Sciatic nerve (tissue), 2 donors: ENCODE measurements around the gene UGT2A2. TPM values are rescaled to one million over a fixed set of nuclear protein-coding genes. Genes with fewer than 3 reads are reported as not detected.
"Not testable (repeated sequence)": the region's sequence is repeated elsewhere in the genome, so short reads cannot be mapped to it uniquely, and the experiment has no call there.

ENCODE experiments used
- ATAC-seq: fragments of 200-7000 bp; cut with Tn5 transposase; one replicate; pipeline ENCODE4 v1.9.1; 2020; ENCODE audit warnings: mild to moderate bottlenecking, moderate library complexity
- DNase-seq: peaks from one replicate; pipeline ENCODE4 v3.0.0-alpha.2; 2020; ENCODE audit warnings: low spot score
- intact Hi-C: fragments of 100-400 bp; cut with DNase I; formaldehyde crosslinking; loops from one replicate; pipeline ENCODE4 v1.14.2; 2022
- total RNA-seq: library from RNA; stranded (reverse); fragmentation: NEBNext Ultra II Directional; extraction: Animal tissue kit (Norgen Biotek cat#: 25700); gene quantifications from one replicate; pipeline ENCODE4 v1.2.1, GENCODE V29; 2021
- donor health status: DM: no; HTN: no; CAD: no.
- donor health status: DM: no; HTN: no; CAD: no.

Gene UGT2A2
- total RNA-seq: not detected

DNA sequence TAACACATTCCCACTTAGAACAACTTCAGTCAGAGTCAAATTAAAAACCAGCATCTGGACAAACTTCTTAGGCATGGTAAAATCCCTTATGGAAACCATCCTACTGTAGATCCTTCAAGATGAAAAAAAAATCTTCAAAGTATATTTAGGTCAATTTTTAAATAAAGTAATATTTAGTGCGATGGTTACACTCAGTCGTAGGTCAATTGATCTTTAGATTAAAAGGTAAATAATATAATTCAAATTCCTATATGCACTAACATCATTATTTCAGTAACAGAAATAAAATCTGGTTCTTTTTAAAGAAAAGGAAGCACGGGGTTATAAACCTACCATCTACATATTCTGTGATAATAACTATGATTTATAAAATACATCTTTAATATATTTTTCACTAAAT is at the start of gene UGT2A2:
Gene UGT2A2, minus strand, starts transcription at position 101 of the 400 bp plus-strand sequence. Its CDS starts 2 bp downstream, at position 99.
- intact Hi-C loops: no loop called here
- ATAC-seq: no peak
- DNase-seq: no peak

DNA sequence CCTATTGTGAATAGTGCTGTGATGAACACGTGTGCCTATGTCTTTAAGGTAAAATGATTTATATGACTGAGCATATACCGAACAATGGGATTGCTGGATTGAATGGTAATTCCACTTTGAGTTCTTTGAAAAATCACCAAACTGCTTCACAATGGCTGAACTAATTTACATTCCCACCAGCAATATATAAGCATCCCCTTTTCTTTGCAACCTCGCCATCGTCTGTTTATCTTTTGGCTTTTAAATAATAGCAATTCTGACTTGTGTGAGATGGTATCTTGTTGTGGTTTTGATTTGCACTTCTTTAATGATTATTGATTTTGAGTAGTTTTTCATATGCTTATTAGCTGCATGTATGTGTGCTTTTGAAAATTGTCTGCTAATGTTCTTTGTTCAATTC is 45.4 kb upstream of the UGT2A2 start:
- DNase-seq (no peak), ATAC-seq (no peak)
- intact Hi-C loops: no loop called here

DNA sequence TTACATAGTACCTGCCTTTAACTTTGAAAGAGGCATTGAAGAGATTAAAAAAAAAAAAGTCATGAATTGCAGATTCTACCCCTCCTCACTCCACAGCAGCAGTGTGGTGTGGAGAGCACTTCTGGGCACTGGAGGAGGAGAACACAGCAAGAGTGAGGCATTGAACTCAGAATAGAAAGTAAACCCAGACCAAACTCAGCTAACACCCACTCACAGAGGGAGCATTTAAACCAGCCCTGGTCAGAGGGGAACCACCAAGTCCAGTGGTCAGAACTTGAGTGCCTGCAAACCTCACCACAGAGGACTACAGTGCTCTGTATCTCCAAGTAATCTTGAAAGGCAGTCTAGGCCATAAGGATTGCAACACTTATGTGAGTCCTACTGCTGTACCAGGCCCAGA is 29.2 kb upstream of the UGT2A2 start:
- no peak for DNase-seq
- intact Hi-C loops: no loop called here
- no peak for ATAC-seq

DNA sequence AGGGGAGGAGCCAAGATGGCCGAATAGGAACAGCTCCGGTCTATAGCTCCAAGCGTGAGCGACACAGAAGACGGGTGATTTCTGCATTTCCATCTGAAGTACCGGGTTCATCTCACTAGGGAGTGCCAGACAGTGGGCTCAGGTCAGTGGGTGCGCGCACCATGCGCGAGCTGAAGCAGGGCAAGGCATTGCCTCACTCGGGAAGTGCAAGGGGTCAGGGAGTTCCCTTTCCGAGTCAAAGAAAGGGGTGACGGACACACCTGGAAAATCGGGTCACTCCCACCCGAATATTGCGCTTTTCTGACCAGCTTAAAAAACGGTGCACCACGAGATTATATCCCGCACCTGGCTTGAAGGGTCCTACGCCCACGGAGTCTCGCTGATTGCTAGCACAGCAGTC is 24.6 kb upstream of the UGT2A2 start:
- DNase-seq, ATAC-seq, intact Hi-C loops: not testable (repeated sequence)

DNA sequence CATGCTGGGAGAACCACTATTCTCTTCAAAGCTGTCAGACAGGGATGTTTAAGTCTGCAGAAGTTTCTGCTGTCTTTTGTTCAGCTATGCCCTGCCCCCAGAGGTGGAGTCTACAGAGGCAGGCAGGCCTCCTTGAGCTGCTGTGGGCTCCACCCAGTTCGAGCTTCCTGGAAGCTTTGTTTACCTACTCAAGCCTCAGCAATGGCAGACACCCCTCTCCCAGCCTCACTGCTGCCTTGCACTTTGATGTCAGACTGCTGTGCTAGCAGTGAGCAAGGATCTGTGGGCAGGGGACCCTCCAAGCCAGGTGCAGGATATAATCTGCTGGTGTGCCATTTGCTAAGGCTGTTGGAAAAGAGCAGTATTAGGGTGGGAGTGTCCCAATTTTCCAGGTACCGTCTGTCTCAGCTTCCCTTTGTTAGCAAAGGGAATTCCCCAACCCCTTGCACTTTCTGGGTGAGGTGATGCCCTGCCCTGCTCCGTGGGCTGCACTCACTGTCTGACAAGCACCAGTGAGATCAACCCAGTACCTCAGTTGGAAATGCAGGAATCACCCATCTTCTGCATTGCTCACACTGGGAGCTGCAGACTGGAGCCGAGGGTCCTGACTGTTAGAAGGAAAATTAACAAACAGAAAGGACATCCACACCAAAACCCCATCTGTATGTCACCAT is 21.8 kb upstream of the UGT2A2 start:
- intact Hi-C loops, DNase-seq, ATAC-seq: not testable (repeated sequence)

DNA sequence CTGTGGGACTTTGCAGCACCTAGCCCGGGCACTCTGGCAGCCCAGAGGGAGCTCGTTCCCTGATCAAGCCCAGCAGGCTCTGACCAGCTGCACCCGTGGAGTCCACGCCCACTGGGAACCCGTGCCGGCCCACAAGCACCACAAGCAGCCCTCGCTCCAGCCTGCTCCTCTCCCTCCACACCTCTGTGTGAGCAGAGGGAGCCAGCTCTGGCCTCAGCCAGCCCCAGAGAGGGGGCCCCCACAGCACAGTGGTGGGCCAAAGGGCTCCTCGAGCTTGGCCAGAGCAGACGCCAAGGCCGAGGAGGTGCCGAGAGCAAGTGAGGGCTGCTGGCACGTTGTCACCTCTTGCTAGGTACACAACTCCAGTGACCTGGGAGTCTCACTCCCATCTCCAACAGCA is 18.7 kb upstream of the UGT2A2 start:
- intact Hi-C loops: no loop called here
- no peak for ATAC-seq
- DNase-seq: no peak

DNA sequence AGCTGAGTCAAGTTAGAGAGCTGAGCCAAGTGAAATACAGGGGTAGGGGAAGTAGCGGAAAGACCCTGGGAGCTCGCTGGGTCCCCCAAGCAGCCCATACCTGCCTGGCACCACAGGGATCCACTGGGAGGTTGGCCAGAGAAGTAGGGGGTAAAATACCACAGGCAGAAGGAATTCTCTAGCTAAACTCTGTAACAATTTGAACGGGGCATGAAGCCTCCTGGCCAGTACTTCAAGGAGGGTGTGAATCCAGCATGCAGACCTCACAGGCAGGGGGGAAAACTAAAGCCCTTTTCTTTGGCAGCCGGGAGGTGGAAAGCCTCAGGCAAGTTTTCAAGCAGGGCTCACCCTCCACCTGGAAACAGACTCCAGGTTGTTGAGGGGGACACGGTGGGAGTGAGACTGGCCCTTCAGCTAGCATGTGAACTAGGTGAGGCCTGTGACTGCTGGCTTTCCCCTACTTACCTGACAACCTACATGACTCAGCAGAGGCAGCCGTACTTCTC is 17.3 kb upstream of the UGT2A2 start:
- DNase-seq (no peak), ATAC-seq (no peak)
- intact Hi-C loops: no loop called here

DNA sequence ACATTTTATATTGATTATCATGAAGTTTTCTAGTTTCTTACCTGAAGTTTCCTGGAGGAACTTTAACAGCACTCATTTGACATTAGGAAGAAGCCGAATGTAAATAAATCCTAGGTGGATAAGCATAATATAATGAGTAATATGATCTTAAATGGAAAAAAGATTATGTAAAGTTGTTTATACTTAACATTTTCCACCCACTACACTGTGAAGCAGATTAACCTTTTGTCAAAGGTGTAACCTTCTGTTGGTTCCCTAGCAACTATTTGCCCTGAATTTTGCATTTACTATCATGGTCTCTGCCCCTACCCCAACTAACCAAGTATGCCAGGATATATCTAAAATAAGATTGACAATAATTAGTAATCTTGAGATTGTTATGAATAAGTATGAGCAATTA is 13.7 kb upstream of the UGT2A2 start, which contains the start of gene UGT2A1:
Gene UGT2A1, minus strand, starts transcription at position 101 of the 400 bp plus-strand sequence. CDS start 5,603 bp downstream, outside the sequence.
- intact Hi-C loops: no loop called here
- ATAC-seq: no peak
- no peak for DNase-seq

DNA sequence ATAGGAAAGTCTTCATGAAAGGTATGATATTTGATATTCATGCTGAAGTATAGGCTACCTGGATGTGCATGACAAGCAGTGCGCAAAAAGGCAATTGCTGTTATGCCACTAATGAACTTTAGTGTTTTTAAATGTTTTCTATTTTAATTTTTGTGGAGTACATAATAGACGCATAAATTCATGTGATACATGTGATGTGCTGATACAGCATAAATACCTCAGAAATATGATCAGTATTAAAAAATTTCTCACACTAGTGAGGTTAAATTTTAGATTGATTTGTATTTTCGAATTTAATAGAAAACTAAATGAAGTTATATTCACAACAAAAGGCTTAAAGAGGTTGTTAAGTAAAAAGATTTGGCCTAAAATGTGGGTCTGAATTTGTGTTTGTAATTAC is 11.4 kb upstream of the UGT2A2 start:
- ATAC-seq (no peak), DNase-seq (no peak)
- intact Hi-C loops: no loop called here

DNA sequence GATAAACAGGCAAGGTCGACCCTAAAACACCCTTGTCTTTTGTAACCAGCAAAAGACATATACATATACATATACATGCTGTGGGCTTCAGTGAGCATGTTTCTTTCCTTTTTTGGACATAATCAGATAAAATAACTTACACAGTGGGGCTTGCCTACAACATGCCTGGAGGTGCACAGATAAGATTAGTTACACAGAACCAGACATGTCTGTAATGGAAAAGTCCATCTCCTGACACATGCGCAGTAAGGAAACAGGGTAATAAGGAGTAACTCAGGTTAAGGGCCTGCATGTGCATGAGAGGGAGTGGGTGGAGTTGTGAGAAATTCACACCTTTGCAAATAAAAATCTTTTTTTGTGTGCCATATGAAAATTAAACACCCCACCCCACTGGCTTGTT is 10.2 kb upstream of the UGT2A2 start:
- intact Hi-C loops: no loop called here
- DNase-seq (no peak), ATAC-seq (no peak)

DNA sequence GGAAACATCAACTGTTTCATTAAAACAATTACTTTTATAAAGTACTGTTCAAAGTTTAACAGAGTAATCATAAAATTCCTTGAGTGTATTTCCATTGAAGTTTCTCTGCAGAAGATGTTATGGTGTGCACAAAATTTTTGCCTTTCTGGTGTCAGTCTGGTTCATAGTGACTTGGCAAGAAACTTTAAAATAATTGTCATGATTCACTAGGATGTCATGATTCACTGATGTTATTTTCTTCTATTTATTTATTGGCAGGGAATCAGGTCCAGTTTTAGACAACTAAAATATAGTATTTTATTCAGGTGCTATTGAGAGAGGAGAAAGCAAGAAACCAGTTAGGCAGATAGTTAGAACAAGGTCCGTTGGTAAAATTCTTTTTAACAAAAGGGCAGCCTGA is 9.8 kb upstream of the UGT2A2 start:
- DNase-seq (no peak), ATAC-seq (no peak)
- intact Hi-C loops: no loop called here

DNA sequence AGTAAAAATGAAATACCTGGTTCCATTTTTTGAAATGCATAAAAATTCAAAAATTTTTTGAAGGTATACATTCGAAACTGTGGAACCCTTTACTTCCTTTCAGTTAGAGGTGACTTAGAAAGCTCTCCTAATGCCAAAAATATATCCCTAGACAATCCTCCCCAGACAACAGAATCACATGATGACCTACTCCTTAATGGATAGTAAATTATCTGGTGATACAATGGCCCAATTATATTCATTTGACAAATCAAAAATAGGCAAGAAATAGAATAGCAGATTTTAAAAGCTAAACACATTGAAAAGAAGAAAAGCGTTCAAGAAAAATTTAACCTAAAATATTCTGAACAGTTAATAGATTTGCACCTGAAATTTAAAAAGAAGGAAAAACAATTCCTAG is 3.5 kb upstream of the UGT2A2 start:
- intact Hi-C loops: no loop called here
- DNase-seq: no peak
- no peak for ATAC-seq

DNA sequence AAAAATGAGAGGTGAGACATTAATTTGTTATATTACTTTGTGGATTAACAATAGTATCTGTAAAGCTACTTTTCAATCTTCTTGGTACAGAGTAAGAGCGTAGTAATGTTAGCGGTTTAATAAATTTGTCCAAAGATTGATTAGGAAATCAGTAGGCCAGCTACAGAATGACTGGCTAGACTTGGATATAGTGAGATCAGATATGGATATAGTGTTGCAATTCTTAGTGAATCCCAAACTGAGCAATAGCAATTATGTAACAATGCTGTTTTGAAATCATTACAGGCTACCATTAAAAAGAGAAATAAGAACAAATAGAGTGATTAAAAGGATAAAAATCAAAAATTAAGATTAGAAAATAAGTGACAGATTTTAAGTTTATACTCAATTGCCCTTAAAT is 847 bp upstream of the UGT2A2 start:
- ATAC-seq (no peak), DNase-seq (no peak)
- intact Hi-C loops: no loop called here

DNA sequence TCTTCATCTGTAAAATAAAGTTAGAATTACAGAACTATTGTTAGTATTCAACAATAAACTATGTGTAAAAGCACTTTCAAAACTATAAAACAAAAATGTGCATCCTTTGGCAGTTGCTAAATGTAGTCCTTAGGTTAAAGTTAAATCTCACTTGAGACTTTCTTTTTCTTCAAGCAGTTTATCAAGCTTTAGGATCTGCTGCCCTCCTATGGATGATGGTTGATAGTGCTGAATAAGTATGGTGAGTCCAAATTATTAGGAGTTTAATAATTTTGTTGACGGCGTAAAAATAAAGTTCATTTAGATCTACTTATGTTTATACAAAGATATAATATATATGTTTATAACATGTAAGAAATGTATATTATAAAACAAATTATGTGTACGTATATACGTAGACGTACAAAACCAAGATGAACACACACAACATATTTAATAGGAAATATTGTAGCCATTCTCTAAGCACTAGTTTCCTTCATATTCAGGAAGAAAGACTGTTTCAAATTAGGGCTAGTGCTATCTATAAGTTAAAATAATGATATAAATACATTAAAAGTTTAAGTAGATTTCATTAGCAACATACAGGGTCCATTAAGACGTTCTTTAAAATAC is 22.3 kb downstream of the UGT2A2 start:
- ATAC-seq (no peak), DNase-seq (no peak)
- intact Hi-C loops: no loop called here

DNA sequence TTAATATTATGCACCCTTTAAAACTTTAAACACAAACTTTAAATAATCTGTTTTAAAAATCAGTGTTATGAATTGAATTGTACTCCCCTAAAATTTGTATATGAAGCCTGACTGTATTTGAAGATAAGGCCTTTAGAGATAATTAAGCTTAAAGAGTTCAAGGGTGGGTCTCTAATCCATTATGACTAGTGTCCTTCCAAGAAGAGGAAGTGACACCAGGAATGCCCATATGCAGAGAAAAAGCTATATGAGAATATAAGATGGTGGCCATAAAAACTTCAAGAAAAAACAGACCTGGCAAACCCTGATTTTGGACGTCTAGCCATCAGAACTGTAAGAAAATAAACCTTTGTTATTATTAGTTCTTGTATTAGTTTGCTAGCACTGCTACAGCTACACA is 29.0 kb downstream of the UGT2A2 start:
- no peak for DNase-seq
- ATAC-seq: no peak
- intact Hi-C loops: no loop called here

DNA sequence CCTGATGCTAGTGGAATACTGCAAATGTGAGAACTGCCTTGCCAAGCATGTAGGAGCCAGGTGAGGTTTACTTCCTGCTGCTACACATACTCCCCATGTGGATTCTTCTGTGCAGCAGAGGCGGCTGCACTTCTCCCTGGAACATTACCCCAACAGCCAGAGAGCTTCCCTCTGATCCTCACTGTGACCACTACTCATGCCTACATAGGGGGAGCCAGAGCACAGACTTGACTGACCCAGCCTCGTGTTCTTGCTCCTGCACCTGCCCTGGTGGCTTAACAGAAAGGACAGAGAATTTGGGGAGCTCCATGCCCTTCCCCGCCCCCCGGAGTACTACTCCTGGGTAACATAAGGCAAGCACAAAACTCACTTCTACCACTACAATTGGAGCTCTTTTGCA is 38.4 kb downstream of the UGT2A2 start:
- intact Hi-C loops: no loop called here
- ATAC-seq (no peak), DNase-seq (no peak)

DNA sequence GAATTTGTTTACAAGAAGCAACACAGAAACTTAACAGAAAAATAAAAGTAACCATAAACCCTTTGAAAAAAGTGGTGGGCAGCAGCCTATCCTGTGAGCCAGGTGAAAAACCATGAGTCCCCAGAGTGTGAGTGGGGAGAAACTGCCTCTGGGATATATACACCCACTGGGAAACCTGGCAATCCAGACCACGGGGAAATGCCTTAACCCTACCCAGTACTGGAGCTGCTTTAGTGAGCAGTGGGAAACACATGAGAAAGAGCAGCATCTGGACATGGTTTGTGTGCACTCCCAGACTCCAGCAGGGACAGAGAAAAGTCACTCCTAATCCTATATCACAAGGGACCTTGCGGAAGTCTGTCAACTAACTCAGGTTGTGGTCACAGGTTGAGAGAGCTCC is 39.4 kb downstream of the UGT2A2 start:
- no peak for ATAC-seq
- intact Hi-C loops: no loop called here
- DNase-seq: no peak

DNA sequence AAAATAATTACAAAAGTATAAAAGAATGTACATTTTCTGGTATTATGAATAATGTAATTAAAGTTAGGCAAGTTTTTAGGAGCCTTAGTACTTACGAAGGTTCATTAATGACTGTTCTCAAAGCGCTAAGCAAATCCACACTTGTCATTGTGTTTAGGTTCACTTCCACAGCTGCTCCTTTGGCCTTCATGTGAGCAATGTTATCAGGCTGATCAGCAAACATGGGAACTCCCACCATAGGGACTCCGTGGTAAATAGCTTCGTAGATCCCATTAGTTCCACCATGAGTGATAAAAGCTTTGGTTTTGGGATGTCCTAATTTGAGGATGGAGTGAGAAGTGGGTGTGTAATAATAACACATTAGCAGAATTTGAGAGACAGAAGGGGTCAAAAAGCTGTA is 45.1 kb downstream of the UGT2A2 start:
- ATAC-seq: no peak
- DNase-seq: no peak
- intact Hi-C loops: no loop called here

DNA sequence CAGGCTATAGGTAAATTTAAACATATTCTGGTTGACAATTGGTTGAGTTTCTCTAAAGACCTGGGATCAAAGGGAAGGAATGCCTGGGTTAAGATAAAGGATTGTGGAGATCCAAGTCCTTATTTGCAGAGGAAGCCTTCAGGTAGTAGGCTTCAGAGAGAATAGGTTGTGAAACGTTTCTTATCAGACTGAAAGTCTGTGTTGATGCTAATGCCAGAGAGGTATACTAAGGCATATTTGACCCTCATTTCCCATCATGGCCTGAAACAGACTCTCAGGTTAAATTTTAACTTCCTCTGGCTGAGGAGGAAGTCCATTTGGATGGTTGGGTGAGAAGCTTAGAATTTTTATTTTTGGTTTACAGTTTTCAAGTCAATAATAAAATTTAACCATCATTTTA is 48.1 kb downstream of the UGT2A2 start:
- intact Hi-C loops: no loop called here
- ATAC-seq: no peak
- DNase-seq: no peak

DNA sequence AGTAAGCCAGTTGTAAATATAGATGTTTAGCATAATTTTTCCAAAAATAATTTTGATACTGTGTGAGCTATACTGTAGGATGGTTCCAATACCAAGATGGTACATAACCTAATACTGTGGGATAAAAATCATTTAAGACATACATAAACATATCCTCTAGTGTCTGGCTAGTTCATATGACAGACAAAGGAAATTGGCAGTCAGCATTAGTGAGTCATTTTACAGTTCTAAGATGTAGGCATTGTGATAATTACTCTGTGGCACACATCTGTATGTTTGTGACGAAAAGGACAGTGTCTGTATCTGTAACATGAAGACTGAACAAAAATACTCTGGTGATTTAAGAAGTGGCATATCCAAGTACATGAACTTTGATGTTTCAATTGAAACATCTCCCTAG is 49.6 kb downstream of the UGT2A2 start:
- no peak for DNase-seq
- ATAC-seq: no peak
- intact Hi-C loops: no loop called here

DNA sequence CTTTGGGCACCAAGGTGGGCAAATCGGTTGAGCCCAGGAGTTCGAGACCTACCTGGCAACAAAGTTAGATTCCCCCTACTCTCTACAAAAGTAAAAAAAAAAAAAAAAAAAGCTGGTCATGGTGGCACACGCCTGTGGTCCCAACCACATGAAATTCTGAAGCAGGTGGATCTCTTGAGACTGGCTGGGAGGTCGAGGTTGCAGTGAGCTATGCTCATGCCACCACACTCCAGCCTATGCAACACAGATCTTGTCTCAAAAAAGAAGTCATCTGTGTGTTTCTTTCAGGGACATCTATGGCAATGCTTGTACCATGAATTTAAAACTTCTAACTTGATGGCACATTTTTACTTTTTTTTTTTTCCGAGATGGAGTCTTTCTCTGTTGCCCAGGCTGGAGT is 55.3 kb downstream of the UGT2A2 start:
- DNase-seq: no peak
- intact Hi-C loops: no loop called here
- no peak for ATAC-seq
